PC-9 (cell line): Measurements from ENCODE around the gene SMCO2. TPM values are rescaled to one million over a fixed set of nuclear protein-coding genes. Genes with fewer than 3 reads are reported as not detected.

Experiments
- BruUV-seq: library from RNA; stranded (reverse); fragments of 400-500 nt; replicated peaks from 2 replicates; lab custom pipeline; 2021; lab: Mats Ljungman, UMichigan
- CTCF ChIA-PET: fragments of 300-600 bp; sonication (Branson Sonifier 250); formaldehyde crosslinking; loops from one replicate; lab custom pipeline; 2022; ENCODE audit warnings: antibody characterized with exemption; lab: Charles Lee
- POLR2A ChIA-PET: fragments of 300-600 bp; sonication (Branson Sonifier 250); formaldehyde crosslinking; loops from one replicate; lab custom pipeline; 2022; ENCODE audit warnings: antibody characterized with exemption; ENCODE audit not compliant: unreplicated experiment; lab: Charles Lee
- DNase-seq, 2 experiments: peaks; one replicate each; pipeline versions ENCODE4 v3.0.0 to v3.0.0-alpha.2; 2015 to 2022; ENCODE audit warnings: mixed read lengths in 1 of 2
- H2AFZ ChIP-seq: fragments of 200-600 bp; sonication (generic); 2 replicates; pipeline ENCODE4 v1.8.1; 2017; ENCODE audit warnings: antibody characterized with exemption
- H3F3A ChIP-seq: fragments of 200-600 bp; sonication (generic); 2 replicates; pipeline ENCODE4 v1.8.1; 2017; ENCODE audit warnings: antibody characterized with exemption, mild to moderate bottlenecking, low read depth; ENCODE audit not compliant: insufficient read depth
- H3K27ac ChIP-seq: fragments of 200-600 bp; sonication (generic); 2 replicates; pipeline ENCODE4 v1.6.1; 2016; ENCODE audit warnings: mixed run types
- H3K27me3 ChIP-seq: fragments of 200-600 bp; sonication (generic); 2 replicates; pipeline ENCODE4 v1.6.1; 2016; ENCODE audit warnings: low read depth, mixed run types; ENCODE audit not compliant: insufficient read depth
- H3K36me3 ChIP-seq: fragments of 200-600 bp; sonication (generic); 2 replicates; pipeline ENCODE4 v1.6.1; 2016; ENCODE audit warnings: low read depth, mixed run types
- H3K4me1 ChIP-seq: fragments of 200-600 bp; sonication (generic); replicated peaks from 2 replicates; pipeline ENCODE4 v1.6.1; 2016; ENCODE audit warnings: mixed run types; ENCODE audit not compliant: insufficient read depth
- H3K4me2 ChIP-seq: fragments of 200-600 bp; sonication (generic); 2 replicates; pipeline ENCODE4 v1.6.1; 2017; ENCODE audit warnings: mixed run types
- H3K4me3 ChIP-seq: fragments of 200-600 bp; sonication (generic); 2 replicates; pipeline ENCODE4 v1.6.1; 2016; ENCODE audit warnings: mixed run types
- H3K79me2 ChIP-seq: fragments of 200-600 bp; sonication (generic); 2 replicates; pipeline ENCODE4 v1.6.1; 2017; ENCODE audit warnings: low read depth, mixed run types
- H3K9me2 ChIP-seq: fragments of 200-600 bp; sonication (generic); 2 replicates; pipeline ENCODE4 v1.8.1; 2017; ENCODE audit warnings: mild to moderate bottlenecking; ENCODE audit not compliant: insufficient read depth
- H3K9me3 ChIP-seq: fragments of 200-600 bp; sonication (generic); 2 replicates; pipeline ENCODE4 v1.8.1; 2016; ENCODE audit warnings: low read depth; ENCODE audit not compliant: insufficient read depth
- H4K20me1 ChIP-seq: fragments of 200-600 bp; sonication (generic); 2 replicates; pipeline ENCODE4 v1.8.1; 2017; ENCODE audit not compliant: insufficient read depth
- EZH2 ChIP-seq: fragments of 200-600 bp; sonication (generic); IDR thresholded peaks from 2 replicates; pipeline ENCODE4 v1.8.0; 2017; ENCODE audit warnings: antibody characterized with exemption, low read depth
- intact Hi-C: fragments of 100-400 bp; cut with micrococcal nuclease; formaldehyde crosslinking; loops from one replicate; pipeline ENCODE4 v1.10.0; 2022; ENCODE audit not compliant: unreplicated experiment
- total RNA-seq: library from RNA; stranded (reverse); gene quantifications from 2 replicates; pipeline ENCODE4 v1.2.3, GENCODE V29; 2021
- TF ChIP-seq, protein P1 (sequence below): fragments of 200-600 bp; sonication (generic); conservative IDR thresholded peaks from 2 replicates; pipeline ENCODE4 v1.6.1; 2017; ENCODE audit warnings: mixed run types, antibody characterized with exemption, mild to moderate bottlenecking, moderate library complexity

Gene SMCO2
- total RNA-seq, 1 experiment from 2014 or later = 3.7 TPM

DNA sequence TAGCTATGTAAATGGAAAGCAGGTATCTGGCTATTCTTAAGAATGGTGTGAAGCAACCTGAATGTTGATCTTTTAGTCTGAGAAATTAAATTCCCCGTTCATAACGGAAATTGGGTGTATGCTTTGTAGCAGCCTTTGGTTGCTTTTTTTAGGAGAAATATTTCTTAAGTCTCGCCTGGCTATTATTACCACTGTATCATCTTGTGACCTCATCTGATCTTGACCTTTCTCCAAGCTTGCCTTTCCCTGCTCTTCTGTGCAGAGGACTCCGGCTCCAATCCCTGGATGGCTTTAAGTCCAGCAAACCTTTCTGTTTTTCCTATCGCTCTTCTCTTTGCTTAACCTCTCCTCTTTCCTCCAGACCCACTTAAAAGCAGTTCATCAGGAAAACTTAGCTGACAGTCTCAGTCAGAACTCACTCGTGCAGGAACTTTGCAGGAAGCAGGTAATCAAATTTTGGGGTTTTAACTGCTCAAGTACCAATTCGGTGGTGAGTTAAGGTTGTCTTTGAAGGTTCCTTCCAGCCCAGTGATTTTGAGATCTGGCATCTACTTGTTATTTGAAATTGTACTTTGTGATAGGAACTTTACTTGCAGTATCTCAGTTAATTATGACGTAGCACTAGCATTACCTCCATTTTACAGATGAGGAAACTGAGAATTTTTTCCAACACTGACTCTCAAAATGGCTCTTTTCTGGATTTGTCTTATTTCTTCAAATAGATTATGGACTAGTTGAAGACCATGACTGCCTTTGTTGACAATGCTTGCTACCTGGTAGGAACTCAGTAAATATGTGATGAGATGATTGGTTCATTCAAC is 91.5 kb downstream of the SMCO2 start:
- Histone ChIP-seq H3K36me3 (no peaks in the 10 kb centered on the region), H3K79me2 (peaks cover 25% of the 10 kb centered on the region), H3K27ac (no peak overlapping the region), H3K4me1 (no peaks in the 10 kb centered on the region), H4K20me1 (no peaks in the 10 kb centered on the region), H3F3A (no peaks in the 10 kb centered on the region), H3K9me2 (no peaks in the 10 kb centered on the region), H2AFZ (no peak overlapping the region), H3K4me3 (no peak overlapping the region), H3K9me3 (no peaks in the 10 kb centered on the region), H3K27me3 (no peaks in the 10 kb centered on the region), H3K4me2 (no peak overlapping the region)
- TF ChIP-seq, protein P1, sequence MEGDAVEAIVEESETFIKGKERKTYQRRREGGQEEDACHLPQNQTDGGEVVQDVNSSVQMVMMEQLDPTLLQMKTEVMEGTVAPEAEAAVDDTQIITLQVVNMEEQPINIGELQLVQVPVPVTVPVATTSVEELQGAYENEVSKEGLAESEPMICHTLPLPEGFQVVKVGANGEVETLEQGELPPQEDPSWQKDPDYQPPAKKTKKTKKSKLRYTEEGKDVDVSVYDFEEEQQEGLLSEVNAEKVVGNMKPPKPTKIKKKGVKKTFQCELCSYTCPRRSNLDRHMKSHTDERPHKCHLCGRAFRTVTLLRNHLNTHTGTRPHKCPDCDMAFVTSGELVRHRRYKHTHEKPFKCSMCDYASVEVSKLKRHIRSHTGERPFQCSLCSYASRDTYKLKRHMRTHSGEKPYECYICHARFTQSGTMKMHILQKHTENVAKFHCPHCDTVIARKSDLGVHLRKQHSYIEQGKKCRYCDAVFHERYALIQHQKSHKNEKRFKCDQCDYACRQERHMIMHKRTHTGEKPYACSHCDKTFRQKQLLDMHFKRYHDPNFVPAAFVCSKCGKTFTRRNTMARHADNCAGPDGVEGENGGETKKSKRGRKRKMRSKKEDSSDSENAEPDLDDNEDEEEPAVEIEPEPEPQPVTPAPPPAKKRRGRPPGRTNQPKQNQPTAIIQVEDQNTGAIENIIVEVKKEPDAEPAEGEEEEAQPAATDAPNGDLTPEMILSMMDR = no peak
- TF ChIP-seq EZH2 = no peak
- no TSS peak for BruUV-seq
- ChIA-PET POLR2A (no interaction called here), CTCF (no interaction called here)
- DNase-seq = no peak
- intact Hi-C loops = no loop called here

- Histone ChIP-seq H3K27me3 (no peaks in the 10 kb centered on the region), H3K4me1 (no peaks in the 10 kb centered on the region), H3F3A (no peaks in the 10 kb centered on the region), H3K9me2 (no peaks in the 10 kb centered on the region), H3K79me2 (peaks cover 25% of the 10 kb centered on the region), H3K27ac (no peak overlapping the region), H4K20me1 (no peaks in the 10 kb centered on the region), H3K36me3 (no peaks in the 10 kb centered on the region), H3K4me3 (no peak overlapping the region), H3K4me2 (no peak overlapping the region), H2AFZ (no peak overlapping the region), H3K9me3 (no peaks in the 10 kb centered on the region)
- POLR2A ChIA-PET = interaction anchor here (0.5 kb wide), 1 partner anchor 96 kb away, joined by 4 read pairs; no protein-coding TSS in a partner anchor
- CTCF ChIA-PET = no interaction called here
- BruUV-seq = no TSS peak
- no peak for TF ChIP-seq EZH2
- TF ChIP-seq, protein P1 = no peak
- no peak for DNase-seq
- intact Hi-C loops = no loop called here
These were observed 92.7 kb downstream of the SMCO2 start for GRCh38 chr12:27539191-27539631.

GRCh38 chr12:27541031-27541719 is 94.6 kb downstream of the SMCO2 start:
- no peaks in the 10 kb centered on the region for H3K9me3 ChIP-seq
- DNase-seq = no peak
- intact Hi-C loops = no loop called here
- ChIA-PET POLR2A (interaction anchor here (0.6 kb wide), 1 partner anchor 48 kb away, joined by 4 read pairs; no protein-coding TSS in a partner anchor), CTCF (interaction anchor here (0.7 kb wide), 1 partner anchor 107 kb away, joined by 3 read pairs; no protein-coding TSS in a partner anchor)
- BruUV-seq = no TSS peak
- TF ChIP-seq, protein P1 = no peak
- no peak for TF ChIP-seq EZH2
- H3K36me3 ChIP-seq = no peaks in the 10 kb centered on the region
- H3K27me3 ChIP-seq = no peaks in the 10 kb centered on the region
- H3K4me2 ChIP-seq = no peak overlapping the region
- no peak overlapping the region for H2AFZ ChIP-seq
- no peak overlapping the region for H3K4me3 ChIP-seq
- H3K79me2 ChIP-seq = peaks cover 25% of the 10 kb centered on the region
- no peaks in the 10 kb centered on the region for H3F3A ChIP-seq
- no peaks in the 10 kb centered on the region for H3K9me2 ChIP-seq
- no peak overlapping the region for H3K27ac ChIP-seq
- H4K20me1 ChIP-seq = no peaks in the 10 kb centered on the region
- no peaks in the 10 kb centered on the region for H3K4me1 ChIP-seq
